NCI-H2171 (cell line): ENCODE data around the gene UBE2F.
"Not testable (repeated sequence)": the region's sequence is repeated elsewhere in the genome, so short reads cannot be mapped to it uniquely, and the experiment has no call there.

ENCODE experiments used
- DNase-seq: peaks from one replicate; lab custom pipeline; 2025; lab: John Stamatoyannopoulos, UW

Gene UBE2F

DNA sequence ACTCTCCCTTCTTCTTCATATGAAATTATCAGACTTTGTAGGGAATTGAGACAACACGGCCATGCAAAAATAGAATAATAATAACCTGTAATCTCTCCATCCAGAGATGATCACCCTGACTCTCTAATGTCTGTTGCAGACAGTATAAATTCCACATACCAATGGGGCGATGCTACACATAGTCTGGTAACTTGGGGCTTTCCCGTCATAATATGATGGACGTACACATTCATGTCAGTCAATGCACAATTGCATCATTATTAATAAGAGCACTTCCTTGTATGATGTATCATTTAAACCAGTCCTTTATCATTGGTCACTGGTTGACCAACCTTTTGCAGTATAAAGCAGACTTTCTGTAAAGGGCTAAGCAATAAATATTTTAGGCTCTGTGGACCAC is 54.5 kb downstream of the UBE2F start:
- no peak for DNase-seq

- no peak for DNase-seq
Measured at GRCh38 chr2:238022594-238023157, 55.9 kb downstream of the UBE2F start.

- no peak for DNase-seq
Measured at GRCh38 chr2:238023608-238024007, 56.8 kb downstream of the UBE2F start.

DNA sequence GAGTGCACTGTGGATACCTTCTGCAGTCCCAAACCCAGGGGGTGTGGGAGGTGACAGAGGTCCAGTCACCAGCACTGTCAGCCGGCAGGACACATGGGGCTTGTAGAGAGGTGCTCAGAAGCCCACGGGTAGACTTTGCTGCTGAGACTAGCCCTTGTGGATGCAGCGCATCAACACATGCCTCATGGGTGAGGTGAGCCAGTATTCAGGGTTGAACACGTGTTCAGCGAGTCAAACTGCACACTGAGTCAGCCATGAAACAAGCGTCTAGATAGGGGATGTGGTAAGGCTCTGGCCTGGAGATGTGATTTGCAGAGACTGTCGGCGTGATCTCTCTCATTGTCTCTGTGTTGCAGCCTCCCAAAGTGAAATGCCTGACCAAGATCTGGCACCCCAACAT is 58.2 kb downstream of the UBE2F start:
- DNase-seq, result no peak

GRCh38 chr2:238025741-238026360 is 59.0 kb downstream of the UBE2F start:
- DNase-seq, result no peak

DNA sequence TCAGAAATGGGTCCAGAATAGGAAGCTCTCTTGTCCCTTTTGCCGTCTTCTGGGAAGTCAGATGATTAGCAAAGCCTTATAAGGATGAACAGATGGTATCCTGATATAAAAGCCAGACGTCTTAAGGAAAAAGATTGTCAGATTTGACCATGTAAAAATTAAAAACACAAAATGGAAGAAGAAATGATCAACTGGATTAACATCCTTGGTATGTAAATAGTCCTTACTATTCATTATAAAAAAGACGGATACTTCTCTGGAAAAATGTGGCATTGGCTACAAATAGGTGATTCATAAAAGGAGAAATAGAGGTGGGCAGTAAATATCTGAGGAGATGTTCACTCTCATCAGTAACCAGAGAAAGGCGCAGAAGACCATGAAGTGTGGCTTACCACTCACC is 60.2 kb downstream of the UBE2F start:
- DNase-seq, result no peak

DNA sequence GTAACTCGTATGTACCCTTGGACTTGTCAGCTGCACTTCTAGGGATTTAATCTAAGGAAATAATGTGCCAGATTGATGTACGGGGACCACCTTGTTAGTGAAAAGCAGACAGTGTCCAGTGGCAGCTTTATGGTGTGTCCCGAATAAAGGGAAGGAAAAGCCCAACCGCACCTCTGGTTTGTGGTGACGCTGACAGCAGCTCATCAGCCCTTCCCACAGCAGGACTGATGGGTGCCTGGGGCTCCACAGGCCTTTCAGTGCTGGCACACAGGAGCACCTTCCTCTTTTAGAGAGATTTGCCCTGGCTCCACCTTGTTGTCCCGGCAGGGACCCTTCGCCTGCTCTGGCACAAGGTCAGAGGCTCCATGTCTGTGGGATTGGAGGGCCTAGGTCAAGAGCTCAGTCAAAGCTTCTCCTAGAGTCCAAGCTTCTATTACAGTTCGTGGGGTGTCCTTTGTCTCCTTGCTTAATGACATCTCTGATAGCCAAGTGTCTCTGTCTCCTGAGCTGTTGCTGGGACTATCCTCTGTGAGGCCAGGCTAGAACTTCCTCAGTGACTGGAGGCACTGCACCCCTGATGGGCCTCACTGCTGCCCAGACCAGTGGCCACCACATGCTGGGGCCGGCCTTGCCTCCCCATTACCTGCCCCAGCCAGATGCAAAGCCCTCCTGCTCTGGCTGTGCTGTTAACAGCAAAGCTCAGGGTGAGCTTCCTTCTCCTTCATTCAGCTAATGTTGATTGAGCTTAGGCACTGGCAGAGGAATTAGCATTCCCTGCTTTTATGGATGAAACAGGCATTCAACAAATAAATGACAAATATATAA is 61.0 kb downstream of the UBE2F start:
- no peak for DNase-seq

- DNase-seq, result no peak
Measured at GRCh38 chr2:238029853-238030252, 63.0 kb downstream of the UBE2F start.

- DNase-seq, result no peak
Measured at GRCh38 chr2:238030422-238031155, 63.8 kb downstream of the UBE2F start.

GRCh38 chr2:238031751-238032150 is 64.9 kb downstream of the UBE2F start:
- DNase-seq, result no peak

- DNase-seq, result no peak
Measured at GRCh38 chr2:238032755-238033337, 66.0 kb downstream of the UBE2F start.

- DNase-seq, result not testable (repeated sequence)
Measured at GRCh38 chr2:238033991-238034390, 67.2 kb downstream of the UBE2F start.

GRCh38 chr2:238038203-238038602 is 71.4 kb downstream of the UBE2F start:
- no peak for DNase-seq

DNA sequence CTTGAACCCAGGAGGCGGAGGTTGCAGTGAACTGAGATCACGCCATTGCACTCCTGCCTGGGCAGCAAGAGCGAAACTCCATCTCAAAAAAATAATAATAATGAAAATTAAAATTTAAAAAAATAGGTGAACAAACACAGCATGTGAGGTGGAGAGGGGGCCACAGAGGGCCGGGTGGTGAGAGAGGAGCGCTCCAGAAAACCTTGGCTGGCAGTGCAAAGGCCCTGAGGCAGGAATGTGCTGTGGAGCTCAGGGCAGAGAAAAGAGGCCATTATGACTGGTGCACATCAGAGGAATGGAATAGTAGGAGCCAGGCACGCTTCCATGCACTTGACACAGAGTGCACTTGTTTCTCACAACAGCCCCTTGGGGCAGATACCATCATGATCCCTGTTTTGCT is 72.3 kb downstream of the UBE2F start:
- DNase-seq, result no peak

DNA sequence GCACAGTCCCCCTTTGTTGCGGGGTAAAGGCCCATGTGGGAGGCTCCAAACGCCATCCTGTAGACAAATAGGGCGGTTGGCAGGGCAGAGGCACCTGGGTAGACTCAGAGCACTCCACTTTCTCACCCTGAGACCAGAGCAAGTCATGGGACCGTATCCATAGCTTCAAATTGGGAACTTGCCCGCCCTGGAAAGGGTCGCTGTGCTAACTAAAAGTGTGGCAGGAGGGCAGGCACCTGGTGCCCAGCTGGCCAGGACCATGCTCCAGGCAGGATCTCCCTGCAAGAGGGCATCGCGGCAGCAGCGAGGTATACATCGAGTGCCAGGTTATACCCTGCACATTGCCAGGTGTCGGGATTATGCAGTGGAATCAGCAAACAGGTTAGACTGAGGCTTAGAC is 73.2 kb downstream of the UBE2F start:
- DNase-seq, result no peak

GRCh38 chr2:238040918-238041317 is 74.1 kb downstream of the UBE2F start:
- no peak for DNase-seq

DNA sequence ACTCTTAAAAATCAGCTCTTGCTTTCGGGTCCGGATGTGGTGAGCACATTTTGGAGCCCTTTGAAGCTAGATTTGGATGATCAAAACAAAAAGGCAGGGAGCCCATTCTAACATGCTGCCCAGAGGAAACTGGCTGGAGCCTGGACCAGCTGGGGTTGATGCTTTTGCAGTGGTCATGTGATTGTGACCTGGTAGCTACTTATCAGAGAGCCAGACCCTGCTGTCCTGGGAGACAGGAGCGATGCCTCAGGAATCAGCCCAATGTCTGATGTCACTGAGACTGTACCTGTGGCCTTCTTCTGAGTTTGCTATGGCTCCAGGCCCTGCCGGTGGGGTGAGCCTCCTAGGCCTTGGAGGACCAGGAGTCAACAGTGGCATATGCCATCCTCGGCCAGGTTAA is 75.3 kb downstream of the UBE2F start:
- no peak for DNase-seq

- DNase-seq, result no peak
Measured at GRCh38 chr2:238042849-238043584, 76.2 kb downstream of the UBE2F start.

DNA sequence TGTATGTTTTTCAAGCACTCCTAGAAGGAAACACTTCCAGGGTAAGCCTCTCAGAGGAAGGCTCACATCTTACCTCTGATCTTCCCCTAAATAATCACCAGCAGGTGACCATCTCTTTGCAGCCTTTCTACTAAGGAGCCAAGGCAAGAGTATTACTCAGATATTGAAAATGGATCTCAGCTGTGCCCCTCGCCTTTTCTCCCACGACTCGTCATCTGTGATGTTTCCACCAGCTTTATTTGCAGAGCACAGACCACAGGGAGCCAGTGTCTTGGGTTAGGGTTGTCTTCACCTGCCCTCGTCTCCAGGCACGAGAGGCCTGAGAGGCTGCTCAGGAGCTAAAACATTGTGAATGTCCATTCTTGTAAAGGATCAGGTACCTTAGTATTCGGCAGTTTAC is 77.0 kb downstream of the UBE2F start:
- no peak for DNase-seq

DNA sequence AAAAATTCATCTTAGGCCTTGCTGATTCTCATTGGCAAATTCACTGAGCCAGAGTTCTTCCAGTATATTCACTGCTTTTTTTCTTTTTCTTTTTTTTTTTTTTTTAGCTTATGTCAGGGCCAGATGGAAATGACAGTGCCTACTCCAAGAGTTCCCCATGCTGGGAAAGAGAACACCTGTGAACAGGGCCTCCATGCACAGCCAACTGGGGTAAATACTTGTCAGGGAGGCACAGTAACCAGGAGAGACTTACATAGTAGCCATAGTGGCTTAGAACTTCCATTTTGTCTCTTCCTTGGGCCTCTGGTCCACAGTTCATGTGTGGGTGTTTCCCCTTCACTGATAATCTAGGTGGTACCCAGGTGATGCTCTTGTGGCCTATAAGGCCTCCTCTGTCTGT is 78.8 kb downstream of the UBE2F start:
- DNase-seq, result no peak

GRCh38 chr2:238046725-238047270 is 80.0 kb downstream of the UBE2F start:
- DNase-seq, result no peak
